Stomach (tissue), 9 donors: ENCODE data around the gene ASB8. TPM values are rescaled to one million over a fixed set of nuclear protein-coding genes. Genes with fewer than 3 reads are reported as not detected.
A peak's percentile ranks its signal among the peaks of the same experiment; 100 is the strongest.

Experiments
- DNase-seq, 2 donors: peaks; one replicate each; pipeline versions ENCODE4 v3.0.0 to v3.0.0-alpha.2; 2013 to 2019
- H3K27ac ChIP-seq, 5 donors: fragments of 200-600 bp in 4 of 5; sonication (generic) in 4 of 5; one replicate each; pipeline ENCODE4 v1.5.1; 2013 to 2019; ENCODE audit warnings: mild to moderate bottlenecking in 1 of 5, moderate library complexity in 1 of 5
- H3K27me3 ChIP-seq, 3 donors: fragments of 200-600 bp; sonication (generic); one replicate each; pipeline ENCODE4 v1.5.1; 2017 to 2019; ENCODE audit warnings: mixed run types in 1 of 3
- H3K36me3 ChIP-seq, 4 donors: fragments of 200-600 bp; sonication (generic); 1 replicate in 3 of 4; 2 replicates in 1 of 4; pipeline ENCODE4 v1.5.1; 2016 to 2019
- H3K4me1 ChIP-seq, 4 donors: fragments of 200-600 bp; sonication (generic); one replicate each; pipeline ENCODE4 v1.5.1; 2016 to 2019
- H3K4me3 ChIP-seq, 4 donors: fragments of 200-600 bp; sonication (generic) in 3 of 4; one replicate each; pipeline ENCODE4 v1.5.1; 2016 to 2019; ENCODE audit warnings: mild to moderate bottlenecking in 1 of 4
- H3K9me3 ChIP-seq, 4 donors: fragments of 200-600 bp; sonication (generic); one replicate each; pipeline ENCODE4 v1.5.1; 2016 to 2019
- EP300 ChIP-seq: sonication (generic); formaldehyde crosslinking; IDR thresholded peaks from one replicate; pipeline ENCODE4 v1.6.1; 2017; ENCODE audit warnings: antibody characterized with exemption
- POLR2A ChIP-seq, 4 donors: fragments of 450-650 bp; IDR thresholded peaks; one replicate each; pipeline ENCODE4 v1.6.1; 2016; ENCODE audit warnings: antibody characterized with exemption in 4 of 4, control low read depth in 2 of 4, mild to moderate bottlenecking in 1 of 4, moderate library complexity in 1 of 4
- POLR2AphosphoS5 ChIP-seq, 3 donors: sonication (generic); formaldehyde crosslinking; IDR thresholded peaks; one replicate each; pipeline ENCODE4 v1.6.1; 2016; ENCODE audit warnings: antibody characterized with exemption in 3 of 3
- WGBS, 5 donors: extraction: QIAGEN DNeasy Blood & Tissue Kit in 3 of 5; methylation state at CpG; one replicate each; pipeline versions ENCODE4 v1.1.5 to v1.1.7; 2013 to 2018; 5-methylcytosine and 5-hydroxymethylcytosine counted together
- intact Hi-C: fragments of 100-400 bp; cut with DNase I; formaldehyde crosslinking; loops from one replicate; pipeline ENCODE4 v1.15.1; 2023; ENCODE audit warnings: low total_unique reads
- polyA plus RNA-seq, 3 donors: library from polyadenylated mRNA; stranded (reverse); fragments of 200-250 nt; gene quantifications; one replicate each; pipeline ENCODE4 v1.2.3, GENCODE V29; 2013
- total RNA-seq, 5 donors: library from RNA; depleted of rRNA; stranded (reverse); fragments of >200 nt; gene quantifications; one replicate each; pipeline versions ENCODE4 v1.1.0 to v1.2.3, GENCODE V29; 2014 to 2016
- TF ChIP-seq, protein P1 (sequence below), 7 experiments: fragments of 450-650 bp in 4 of 7; fragments of 200-600 bp in 3 of 7; sonication (generic) in 3 of 7; IDR thresholded peaks; one replicate each; pipeline ENCODE4 v1.5.1; 2016 to 2019; ENCODE audit warnings: antibody characterized with exemption in 7 of 7, control low read depth in 2 of 7, mild to moderate bottlenecking in 1 of 7
- donor health status: healthy with polysubstance abuse.
- donor health status: Bipolar disorder and iron deficiency.
- donor health status: healthy.

The ASB8 gene
- total and polyA plus RNA-seq, 8 donors = 4.3 to 47.2 (median 17.5) TPM

DNA sequence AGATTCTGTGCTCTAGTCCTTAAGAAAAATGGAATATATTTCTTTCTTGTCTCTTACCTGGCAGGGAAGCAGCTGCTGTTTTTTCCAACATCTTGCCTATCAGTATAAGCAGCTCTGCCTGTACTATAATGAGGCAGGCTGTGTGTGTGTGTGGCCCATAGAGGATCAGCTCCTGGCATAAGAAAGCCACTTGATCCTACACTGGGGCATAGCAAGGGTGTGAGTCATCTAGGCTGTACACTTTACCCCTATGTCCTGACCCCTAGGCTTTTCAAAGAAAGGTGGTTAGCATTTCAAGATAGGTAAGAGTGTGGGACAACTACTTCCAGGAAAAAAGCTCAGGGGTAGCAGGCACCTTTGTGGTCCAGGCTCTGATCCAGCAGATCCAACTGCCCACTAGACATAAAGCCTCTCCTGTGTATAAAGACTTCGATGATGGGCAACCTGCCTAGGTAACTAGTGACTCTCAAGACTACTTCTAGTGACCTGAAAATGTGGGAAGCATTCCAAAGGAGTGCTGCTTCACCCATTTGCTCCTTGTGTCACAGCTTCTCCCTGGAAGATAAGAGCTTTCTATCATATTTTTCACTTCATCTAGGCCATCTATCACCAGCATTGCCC is 46.5 kb downstream of the ASB8 start:
- DNase-seq = no peak
- peaks cover 6 to 11% (median 8%) of the 10 kb centered on the region in 4 donors for H3K4me1 ChIP-seq
- no peaks in the 10 kb centered on the region for H3K36me3 ChIP-seq
- WGBS, 5 donors = 70 to 92% (median 79%) methylated on average over 1 of the region's 1 CpG
- no peak overlapping the region for H3K27ac ChIP-seq
- H3K27me3 ChIP-seq = no peaks in the 10 kb centered on the region
- TF ChIP-seq POLR2AphosphoS5 (IDR thresholded peaks at IDR 0.05) (no peak), POLR2A (IDR thresholded peaks at IDR 0.05) (no peak), EP300 (no peak)
- TF ChIP-seq, protein P1, sequence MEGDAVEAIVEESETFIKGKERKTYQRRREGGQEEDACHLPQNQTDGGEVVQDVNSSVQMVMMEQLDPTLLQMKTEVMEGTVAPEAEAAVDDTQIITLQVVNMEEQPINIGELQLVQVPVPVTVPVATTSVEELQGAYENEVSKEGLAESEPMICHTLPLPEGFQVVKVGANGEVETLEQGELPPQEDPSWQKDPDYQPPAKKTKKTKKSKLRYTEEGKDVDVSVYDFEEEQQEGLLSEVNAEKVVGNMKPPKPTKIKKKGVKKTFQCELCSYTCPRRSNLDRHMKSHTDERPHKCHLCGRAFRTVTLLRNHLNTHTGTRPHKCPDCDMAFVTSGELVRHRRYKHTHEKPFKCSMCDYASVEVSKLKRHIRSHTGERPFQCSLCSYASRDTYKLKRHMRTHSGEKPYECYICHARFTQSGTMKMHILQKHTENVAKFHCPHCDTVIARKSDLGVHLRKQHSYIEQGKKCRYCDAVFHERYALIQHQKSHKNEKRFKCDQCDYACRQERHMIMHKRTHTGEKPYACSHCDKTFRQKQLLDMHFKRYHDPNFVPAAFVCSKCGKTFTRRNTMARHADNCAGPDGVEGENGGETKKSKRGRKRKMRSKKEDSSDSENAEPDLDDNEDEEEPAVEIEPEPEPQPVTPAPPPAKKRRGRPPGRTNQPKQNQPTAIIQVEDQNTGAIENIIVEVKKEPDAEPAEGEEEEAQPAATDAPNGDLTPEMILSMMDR (IDR thresholded peaks at IDR 0.05) = no peak
- H3K9me3 ChIP-seq = no peaks in the 10 kb centered on the region
- H3K4me3 ChIP-seq = no peak overlapping the region
- intact Hi-C loops = no loop called here

DNA sequence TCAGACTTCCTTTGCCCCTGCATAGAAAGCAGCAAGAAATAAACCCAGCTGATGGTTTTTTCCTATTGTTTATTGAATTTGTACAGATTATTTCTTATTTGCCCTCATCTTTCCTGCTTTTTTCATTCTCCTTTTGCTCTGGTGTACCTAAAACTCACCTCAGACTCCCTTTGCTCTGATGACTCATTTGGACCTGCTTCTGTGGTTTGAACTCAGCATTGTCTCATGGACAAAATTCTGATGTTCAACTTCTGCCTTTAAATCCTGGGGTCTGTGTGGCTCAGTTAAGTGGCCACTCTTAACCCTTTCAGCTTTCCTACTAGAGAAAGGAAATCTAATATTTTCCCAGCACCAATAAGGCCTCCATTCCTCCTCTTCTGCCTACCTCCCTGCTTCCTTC is 47.9 kb downstream of the ASB8 start:
- Histone ChIP-seq H3K27me3 (no peaks in the 10 kb centered on the region), H3K36me3 (no peaks in the 10 kb centered on the region), H3K27ac (no peak overlapping the region), H3K9me3 (no peaks in the 10 kb centered on the region), H3K4me3 (no peak overlapping the region), H3K4me1 (peaks cover 14 to 22% (median 15%) of the 10 kb centered on the region in 4 donors)
- TF ChIP-seq, protein P1 (IDR thresholded peaks at IDR 0.05) = no peak
- TF ChIP-seq EP300 (no peak), POLR2A (IDR thresholded peaks at IDR 0.05) (no peak), POLR2AphosphoS5 (IDR thresholded peaks at IDR 0.05) (no peak)
- no peak for DNase-seq
- intact Hi-C loops = loop anchor here (10.0 kb wide), 1 partner anchor 55 kb away; no protein-coding TSS in a partner anchor

DNA sequence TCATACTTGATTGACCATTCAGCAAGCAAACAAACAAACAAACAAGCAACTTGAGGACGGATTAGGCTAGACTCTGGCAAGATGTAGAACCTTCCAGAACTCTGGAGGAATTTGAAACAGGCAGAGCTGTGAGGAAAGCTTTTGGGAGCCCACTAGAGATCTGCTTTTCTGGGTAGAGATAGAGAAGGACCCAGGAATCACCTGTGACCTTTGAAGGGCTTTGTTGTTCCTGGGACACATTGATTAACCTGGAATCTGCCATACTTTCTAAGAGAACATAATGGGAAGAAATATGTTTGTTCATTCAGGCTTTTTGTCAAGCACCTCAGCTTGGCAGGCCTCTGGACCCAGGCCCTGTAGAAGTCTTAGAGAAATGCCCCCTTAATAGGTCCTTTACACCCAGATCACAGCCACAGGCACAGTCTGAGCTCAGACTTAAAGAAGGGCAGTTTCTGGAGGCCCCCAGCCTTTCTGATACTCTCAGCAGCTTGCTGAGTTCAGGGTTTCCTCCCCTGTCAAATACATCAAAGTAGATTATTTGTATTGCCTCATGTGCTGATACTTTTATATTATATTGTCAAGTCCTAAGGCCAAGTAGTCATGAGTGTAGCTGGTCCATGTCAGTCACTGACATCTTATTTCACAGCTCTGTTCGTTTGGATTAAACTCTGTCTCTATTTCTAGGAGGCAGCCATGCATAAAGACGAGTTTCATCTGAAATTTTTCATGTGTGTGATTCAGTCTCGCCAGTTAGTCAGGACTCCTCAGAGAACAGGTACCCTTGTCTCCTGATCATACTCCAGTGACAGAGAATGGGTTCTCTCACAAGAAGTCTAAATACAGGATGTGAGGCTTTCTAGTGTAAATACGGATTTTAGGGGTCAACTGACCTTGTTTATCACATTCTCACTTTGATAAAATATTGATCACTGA is 50.4 kb downstream of the ASB8 start:
- no peaks in the 10 kb centered on the region for H3K27me3 ChIP-seq
- peak overlapping the region; percentile 81 to 93 (median 91) for H3K27ac ChIP-seq
- H3K4me3 ChIP-seq = peak overlapping the region; percentile 75 to 99 (median 91)
- intact Hi-C loops = loop anchor here (10.0 kb wide), 1 partner anchor 58 kb away; no protein-coding TSS in a partner anchor
- no peaks in the 10 kb centered on the region for H3K9me3 ChIP-seq
- no peak for DNase-seq
- peaks cover 17 to 37% (median 22%) of the 10 kb centered on the region in 4 donors for H3K4me1 ChIP-seq
- WGBS, 5 donors = 69 to 73% (median 72%) methylated on average over 5 of the region's 5 CpGs
- H3K36me3 ChIP-seq = no peaks in the 10 kb centered on the region
- TF ChIP-seq POLR2AphosphoS5 (IDR thresholded peaks at IDR 0.05) (no peak), EP300 (no peak), POLR2A (IDR thresholded peaks at IDR 0.05) (no peak)
- TF ChIP-seq, protein P1 (IDR thresholded peaks at IDR 0.05) = no peak

DNA sequence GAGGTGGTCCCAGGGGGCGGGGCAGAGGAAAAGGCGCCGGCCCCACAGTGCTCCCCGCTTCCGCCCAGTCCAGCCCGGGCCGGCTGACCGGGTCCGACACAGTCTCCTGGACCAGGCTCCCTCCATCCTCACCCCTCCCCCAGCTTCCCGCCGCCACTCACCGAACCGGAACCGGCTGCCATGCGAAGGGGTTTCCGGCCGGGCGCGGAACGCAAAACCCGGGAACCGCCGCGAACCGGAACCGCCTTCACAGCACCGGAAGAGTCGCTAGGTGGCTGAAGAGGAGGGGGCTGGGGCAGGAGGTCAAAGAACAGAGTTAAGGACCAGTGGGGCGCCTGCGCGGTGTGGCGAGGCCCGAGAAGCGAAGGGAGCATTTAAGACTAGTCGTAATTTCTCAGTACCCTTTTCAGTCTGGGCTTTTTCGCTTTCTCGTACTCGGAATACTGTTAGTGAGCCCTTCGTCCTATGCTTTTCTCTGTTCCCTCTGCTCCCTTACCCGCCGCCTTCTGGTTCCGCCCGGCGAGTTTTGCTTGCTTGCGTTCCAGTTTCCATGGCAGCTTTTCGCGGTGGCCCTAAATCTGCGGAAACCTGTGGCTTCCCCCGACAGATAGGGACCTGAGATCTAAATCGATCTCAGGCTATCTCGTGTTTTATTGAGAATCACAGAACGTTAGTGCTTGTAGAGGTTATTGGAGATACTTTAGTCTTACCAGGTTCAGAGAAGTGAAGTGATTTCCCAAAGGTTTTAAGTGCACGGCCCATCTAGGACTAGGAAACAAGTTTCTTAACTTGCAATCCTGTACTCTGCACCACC is 51.2 kb downstream of the ASB8 start, which contains the start of gene SENP1:
TSS of gene SENP1 (minus strand) at position 213 of the 814 bp plus-strand sequence. CDS start 4,607 bp downstream, outside the sequence.
- 0 to 1% (median 0%) methylated on average over 33 to 53 of the region's 53 CpGs for WGBS, 5 donors
- Histone ChIP-seq H3K27ac (peak within 1 kb of the TSS; percentile 81 to 93 (median 91)), H3K9me3 (no peaks in the 10 kb centered on the region), H3K4me3 (peak within 1 kb of the TSS; percentile 75 to 99 (median 91)), H3K27me3 (no peaks in the 10 kb centered on the region), H3K4me1 (peaks cover 17 to 41% (median 22%) of the 10 kb centered on the region in 4 donors), H3K36me3 (peaks cover 0 to 3% (median 0%) of the 10 kb centered on the region in 4 donors)
- TF ChIP-seq, protein P1 (IDR thresholded peaks at IDR 0.05) = peak in 4 of 7 experiments; percentile 13 to 63 (median 26)
- TF ChIP-seq POLR2AphosphoS5 (IDR thresholded peaks at IDR 0.05) (peak; percentile 38 to 81 (median 56)), EP300 (no peak)
- intact Hi-C loops = loop anchor here (10.0 kb wide), 1 partner anchor 59 kb away; no protein-coding TSS in a partner anchor
- DNase-seq = peak; percentile 88 to 96
